Adrenal gland (tissue), 12 donors: ENCODE results near the gene IRS4. TPM values are rescaled to one million over a fixed set of nuclear protein-coding genes. Genes with fewer than 3 reads are reported as not detected.

Experiments
- DNase-seq, 7 donors: peaks; one replicate each; pipeline ENCODE4 v3.0.0-alpha.2; 2019 to 2020
- H3K27ac ChIP-seq, 5 donors: fragments of 200-600 bp; sonication (generic) in 4 of 5; 1 replicate in 3 of 5; 2 replicates in 2 of 5; pipeline versions ENCODE4 v1.5.1 to v1.8.0; 2016 to 2020; ENCODE audit warnings: mild to moderate bottlenecking in 1 of 5
- H3K27me3 ChIP-seq: fragments of 200-600 bp; 2 replicates; pipeline ENCODE4 v1.8.0; 2021
- H3K36me3 ChIP-seq, 2 donors: fragments of 200-600 bp; replicated peaks in 1 of 2; 1 replicate in 1 of 2; 2 replicates in 1 of 2; pipeline versions ENCODE4 v1.5.1 to v1.8.0; 2018 to 2022
- H3K4me1 ChIP-seq, 2 donors: fragments of 200-600 bp; replicated peaks in 1 of 2; 1 replicate in 1 of 2; 2 replicates in 1 of 2; pipeline versions ENCODE4 v1.5.1 to v1.8.0; 2018 to 2021
- H3K4me3 ChIP-seq, 4 donors: fragments of 200-600 bp; sonication (generic) in 3 of 4; one replicate each; pipeline ENCODE4 v1.5.1; 2016 to 2018
- H3K9me3 ChIP-seq, 3 donors: fragments of 200-600 bp; sonication (generic) in 1 of 3; replicated peaks in 1 of 3; 1 replicate in 2 of 3; 2 replicates in 1 of 3; pipeline versions ENCODE4 v1.5.1 to v1.8.0; 2016 to 2021
- CTCF ChIP-seq, 6 experiments: fragments of 450-650 bp in 4 of 6; fragments of 200-600 bp in 2 of 6; sonication (generic) in 1 of 6; IDR thresholded peaks; 1 replicate in 5 of 6; 2 replicates in 1 of 6; pipeline versions ENCODE4 v1.5.1 to v1.8.0; 2016 to 2021; ENCODE audit warnings: antibody characterized with exemption in 6 of 6, mild to moderate bottlenecking in 2 of 6, moderate library complexity in 1 of 6
- POLR2A ChIP-seq, 2 donors: fragments of 450-650 bp; IDR thresholded peaks; one replicate each; pipeline ENCODE4 v1.6.1; 2017; ENCODE audit warnings: antibody characterized with exemption in 2 of 2, mild to moderate bottlenecking in 2 of 2, moderate library complexity in 1 of 2
- WGBS, 4 donors: extraction: QIAGEN DNeasy Blood & Tissue Kit in 2 of 4; methylation state at CpG; one replicate each; pipeline versions ENCODE4 v1.1.5 to v1.1.7; 2013 to 2017; 5-methylcytosine and 5-hydroxymethylcytosine counted together
- intact Hi-C, 2 donors: fragments of 100-400 bp; cut with DNase I; formaldehyde crosslinking; loops; one replicate each; pipeline versions ENCODE4 v1.14.1 to v1.15.0; 2022 to 2023
- polyA plus RNA-seq, 3 donors: library from polyadenylated mRNA; stranded (reverse); fragments of 200-250 nt in 2 of 3; fragments of 350-450 nt in 1 of 3; fragmentation: Illumina TruSeq in 1 of 3; extraction: RNeasy Lipid Tissue Mini Kit (QIAGEN cat#74804) in 1 of 3; gene quantifications; one replicate each; pipeline ENCODE4 v1.2.3, GENCODE V29; 2013 to 2014
- total RNA-seq, 9 donors: library from RNA; depleted of rRNA in 4 of 9; stranded (reverse); fragments of >200 nt in 4 of 9; fragments of 120-200 nt in 1 of 9; fragmentation: NEBNext Ultra II Directional in 1 of 9; extraction: Animal tissue kit (Norgen Biotek cat#: 25700) in 1 of 9; gene quantifications; one replicate each; pipeline versions ENCODE4 v1.1.0 to v1.2.4, GENCODE V29; 2013 to 2023
- donor health status: healthy with polysubstance abuse.
- donor health status: Bipolar disorder and iron deficiency.
- donor health status: DM: yes; HTN: yes; CAD: no.
- donor health status: DM: no; HTN: no; CAD: no.
- donor health status: DM: no; HTN: no; CAD: no.
- donor health status: DM: yes; HTN: yes; CAD: no.

The IRS4 gene
- total and polyA plus RNA-seq, 12 donors: 0.11 TPM; not detected in 11

GRCh38 chrX:108732630-108733321 lies 3.6 kb downstream of the IRS4 start:
- TF ChIP-seq CTCF (IDR thresholded peaks at IDR 0.05) (no peak), POLR2A (IDR thresholded peaks at IDR 0.05) (no peak)
- Histone ChIP-seq H3K27me3 (peaks cover 75% of the 10 kb centered on the region), H3K27ac (no peak overlapping the region), H3K4me3 (no peak overlapping the region), H3K36me3 (no peaks in the 10 kb centered on the region), H3K4me1 (no peaks in the 10 kb centered on the region), H3K9me3 (no peaks in the 10 kb centered on the region)
- no peak for DNase-seq
- 5 to 24% (median 16%) methylated on average over 4 to 39 of the region's 39 CpGs for WGBS, 4 donors
- intact Hi-C loops: no loop called here

- H3K27me3 ChIP-seq: peaks cover 68% of the 10 kb centered on the region
- no peak for DNase-seq
- 8 to 18% (median 14%) methylated on average over 2 of the region's 2 CpGs for WGBS, 4 donors
These were observed 5.2 kb downstream of the IRS4 start for GRCh38 chrX:108731153-108731552.

GRCh38 chrX:108726748-108727147 lies 9.6 kb downstream of the IRS4 start:
- no peaks in the 10 kb centered on the region for H3K9me3 ChIP-seq
- no peaks in the 10 kb centered on the region for H3K4me1 ChIP-seq
- no peak for DNase-seq
- H3K4me3 ChIP-seq: no peak overlapping the region
- H3K27me3 ChIP-seq: peaks cover 50% of the 10 kb centered on the region
- intact Hi-C loops: no loop called here
- TF ChIP-seq POLR2A (IDR thresholded peaks at IDR 0.05) (no peak), CTCF (IDR thresholded peaks at IDR 0.05) (no peak)
- no peaks in the 10 kb centered on the region for H3K36me3 ChIP-seq
- H3K27ac ChIP-seq: no peak overlapping the region
- WGBS, 4 donors: 66 to 83% (median 76%) methylated on average over 2 to 3 of the region's 3 CpGs

More at GRCh38 chrX:108731153-108731552, 5.2 kb downstream of the IRS4 start:
- Histone ChIP-seq H3K27ac (no peak overlapping the region), H3K4me3 (no peak overlapping the region), H3K36me3 (no peaks in the 10 kb centered on the region), H3K4me1 (no peaks in the 10 kb centered on the region), H3K9me3 (no peaks in the 10 kb centered on the region)
- TF ChIP-seq CTCF (IDR thresholded peaks at IDR 0.05) (no peak), POLR2A (IDR thresholded peaks at IDR 0.05) (no peak)
- intact Hi-C loops: no loop called here

- Histone ChIP-seq H3K4me3 (no peak overlapping the region), H3K36me3 (no peaks in the 10 kb centered on the region), H3K4me1 (no peaks in the 10 kb centered on the region), H3K9me3 (no peaks in the 10 kb centered on the region), H3K27me3 (peaks cover 29% of the 10 kb centered on the region), H3K27ac (no peak overlapping the region)
- 19 to 52% (median 38%) methylated on average over 2 of the region's 2 CpGs for WGBS, 4 donors
- no peak for DNase-seq
- intact Hi-C loops: no loop called here
- no peak for TF ChIP-seq POLR2A (IDR thresholded peaks at IDR 0.05)
These were observed 13.8 kb downstream of the IRS4 start for GRCh38 chrX:108722561-108722960.

GRCh38 chrX:108712886-108713285 lies 23.5 kb downstream of the IRS4 start:
- no peak overlapping the region for H3K27ac ChIP-seq
- H3K27me3 ChIP-seq: peaks cover 4% of the 10 kb centered on the region
- H3K9me3 ChIP-seq: no peaks in the 10 kb centered on the region
- no peak for DNase-seq
- H3K4me3 ChIP-seq: no peak overlapping the region
- TF ChIP-seq CTCF (IDR thresholded peaks at IDR 0.05) (no peak), POLR2A (IDR thresholded peaks at IDR 0.05) (no peak)
- 65 to 85% (median 69%) methylated on average over 1 of the region's 1 CpG for WGBS, 4 donors
- intact Hi-C loops: no loop called here
- H3K36me3 ChIP-seq: no peaks in the 10 kb centered on the region
- H3K4me1 ChIP-seq: no peaks in the 10 kb centered on the region
